Measurements from ENCODE around the gene RABGAP1L.

DNA sequence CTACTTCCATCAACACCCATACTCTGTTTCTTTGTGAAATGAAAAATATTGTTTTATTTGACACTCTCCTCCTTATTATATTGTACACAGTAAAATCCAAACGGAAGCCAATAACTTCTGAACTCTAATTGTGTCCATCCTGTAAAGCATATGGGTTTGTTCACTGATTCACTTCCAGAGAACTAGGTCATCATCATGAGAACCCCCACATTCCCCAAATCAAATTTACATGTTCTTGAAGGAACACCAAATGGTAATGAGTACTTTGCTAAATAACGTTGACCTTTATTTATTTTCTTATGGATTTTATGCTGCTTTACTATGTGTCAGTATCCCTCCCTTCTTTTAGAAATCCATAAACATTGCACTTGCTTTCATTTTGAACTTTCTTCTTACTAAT is 627.0 kb downstream of the RABGAP1L start:
- no peak for TF ChIP-seq POLR2A (IDR thresholded peaks at IDR 0.05; ENCODE audit: low read length)
- TF ChIP-seq GATA1 (IDR thresholded peaks at IDR 0.05; ENCODE audit: low read depth, low read length) = no peak

Data from erythroblast (primary cell).